ENCODE results near the gene PYGO2.
"Not testable (repeated sequence)": the region's sequence is repeated elsewhere in the genome, so short reads cannot be mapped to it uniquely, and the experiment has no call there.

Gene PYGO2

GRCh38 chr1:154999571-155000410 lies 38.2 kb upstream of the PYGO2 start:
- no peak for DNase-seq

- peak; percentile 57 for DNase-seq
These were observed 37.4 kb upstream of the PYGO2 start for GRCh38 chr1:154998818-154999570.

- no peak for DNase-seq
These were observed 36.7 kb upstream of the PYGO2 start for GRCh38 chr1:154998201-154998780.

- no peak for DNase-seq
These were observed 35.6 kb upstream of the PYGO2 start for GRCh38 chr1:154996966-154997701.

GRCh38 chr1:154995301-154995983 lies 33.9 kb upstream of the PYGO2 start:
- not testable (repeated sequence) for DNase-seq

GRCh38 chr1:154994591-154994990 lies 33.0 kb upstream of the PYGO2 start:
- DNase-seq = no peak

GRCh38 chr1:154994269-154994587 lies 32.6 kb upstream of the PYGO2 start:
- DNase-seq = no peak

GRCh38 chr1:154993572-154994268 lies 32.1 kb upstream of the PYGO2 start, which contains the start of gene LENEP:
Gene LENEP, plus strand, starts transcription at chr1:154993586. Its CDS starts 22 bp downstream, at chr1:154993608.
- no peak for DNase-seq

GRCh38 chr1:154992721-154993571 lies 31.4 kb upstream of the PYGO2 start:
- no peak for DNase-seq

- DNase-seq = no peak
These were observed 28.7 kb upstream of the PYGO2 start for GRCh38 chr1:154990276-154990675.

- no peak for DNase-seq
These were observed 27.7 kb upstream of the PYGO2 start for GRCh38 chr1:154989195-154989860.

- DNase-seq = no peak
These were observed 26.7 kb upstream of the PYGO2 start for GRCh38 chr1:154988058-154988954.

GRCh38 chr1:154987326-154987725 lies 25.7 kb upstream of the PYGO2 start:
- no peak for DNase-seq

GRCh38 chr1:154986736-154987135 lies 25.2 kb upstream of the PYGO2 start:
- not testable (repeated sequence) for DNase-seq

- no peak for DNase-seq
These were observed 22.3 kb upstream of the PYGO2 start for GRCh38 chr1:154983776-154984466.

- DNase-seq = peak; percentile 93
These were observed 21.5 kb upstream of the PYGO2 start, which contains the start of gene FLAD1 for GRCh38 chr1:154982897-154983648. Gene FLAD1, plus strand, starts transcription at chr1:154983344. Its CDS starts 351 bp downstream, at chr1:154983695.

- no peak for DNase-seq
These were observed 20.8 kb upstream of the PYGO2 start for GRCh38 chr1:154982341-154982740.

- no peak for DNase-seq
These were observed 16.8 kb upstream of the PYGO2 start for GRCh38 chr1:154978360-154978759.

All from activated gamma-delta T cell treated with Interleukin-2 at 50 U/mL for 16 hours (primary cell).